K562 (cell line): Measurements from ENCODE around the gene HK2. TPM values are rescaled to one million over a fixed set of nuclear protein-coding genes. Genes with fewer than 3 reads are reported as not detected.

Experiments used
- ATAC-seq: fragments of 200-7000 bp; cut with Tn5 transposase; 3 replicates; pipeline ENCODE4 v1.9.1; 2020; ENCODE audit warnings: moderate library complexity
- BruUV-seq: library from RNA; stranded (reverse); fragments of 400-500 nt; replicated peaks from 2 replicates; lab custom pipeline; 2021; lab: Mats Ljungman, UMichigan
- CTCF ChIA-PET: fragments of 300-600 bp; formaldehyde crosslinking; extraction: SDS; loops from one replicate; lab custom pipeline; 2021; ENCODE audit warnings: low intra/inter-chr PET ratio; lab: Yijun Ruan, JAX
- POLR2A ChIA-PET: fragments of 300-600, 350-650 bp; sonication (Branson Sonifier 250); formaldehyde crosslinking; extraction: SDS; loops from one replicate; lab custom pipeline; 2021; ENCODE audit warnings: antibody characterized with exemption, inconsistent platforms; lab: Yijun Ruan, JAX
- DNase-seq, 4 experiments: peaks; one replicate each; pipeline versions ENCODE4 v3.0.0 to v3.0.0-alpha.2; 2011 to 2018; ENCODE audit warnings: low spot score in 3 of 4, mixed read lengths in 3 of 4; ENCODE audit errors: extremely low read depth in 1 of 4
- FAIRE-seq: peaks from 2 replicates; lab custom pipeline; 2011; peaks lifted over from hg19 to GRCh38; lab: Jason Lieb, UNC
- H2AFZ ChIP-seq: 2 replicates; pipeline ENCODE4 v1.6.0; 2011; ENCODE audit warnings: low read depth, low read length, control low read depth, inconsistent platforms
- H3K27ac ChIP-seq: fragments of 200-600 bp; 3 replicates; pipeline ENCODE4 v1.8.0; 2011; ENCODE audit warnings: low read depth, mild to moderate bottlenecking, control low read depth, inconsistent platforms, low read length, moderate library complexity, mixed read lengths; ENCODE audit errors: extremely low read depth
- H3K27me3 ChIP-seq, 2 experiments: fragments of 300-600 bp in 1 of 2; 2 replicates in 1 of 2; 3 replicates in 1 of 2; pipeline versions ENCODE4 v1.6.0 to v1.8.0; 2011; ENCODE audit warnings: inconsistent platforms in 2 of 2, low read length in 2 of 2, mild to moderate bottlenecking in 1 of 2, mixed read lengths in 1 of 2, moderate library complexity in 1 of 2; ENCODE audit not compliant: control insufficient read depth in 2 of 2, insufficient read depth in 2 of 2
- H3K36me3 ChIP-seq: fragments of 300-600 bp; 3 replicates; pipeline ENCODE4 v1.8.0; 2011; ENCODE audit warnings: mild to moderate bottlenecking, low read length, inconsistent platforms; ENCODE audit not compliant: control insufficient read depth, insufficient read depth
- H3K4me1 ChIP-seq, 2 experiments: fragments of 200-600 bp in 1 of 2; replicated peaks in 1 of 2; 2 replicates in 1 of 2; 3 replicates in 1 of 2; pipeline versions ENCODE4 v1.5.1 to v1.8.0; 2011; ENCODE audit warnings: inconsistent platforms in 2 of 2, low read length in 2 of 2, mild to moderate bottlenecking in 1 of 2, mixed read lengths in 1 of 2, moderate library complexity in 1 of 2; ENCODE audit not compliant: control insufficient read depth in 2 of 2, insufficient read depth in 2 of 2
- H3K4me2 ChIP-seq: 2 replicates; pipeline ENCODE4 v1.6.1; 2011; ENCODE audit warnings: low read length, control low read depth, inconsistent platforms, mixed read lengths; ENCODE audit not compliant: insufficient read depth
- H3K4me3 ChIP-seq: fragments of 200-600 bp; sonication (generic), shearing (Covaris generic); 2 replicates; pipeline ENCODE4 v1.5.1; 2016; ENCODE audit warnings: control low read depth, inconsistent platforms
- H3K79me2 ChIP-seq: fragments of 200-600 bp; 3 replicates; pipeline ENCODE4 v1.8.0; 2011; ENCODE audit warnings: low read length, inconsistent platforms; ENCODE audit not compliant: control insufficient read depth, insufficient read depth
- H3K9ac ChIP-seq, 2 experiments: 2 replicates each; pipeline versions ENCODE4 v1.6.0 to v1.6.1; 2011; ENCODE audit warnings: low read depth in 2 of 2, low read length in 2 of 2, control low read depth in 1 of 2, inconsistent platforms in 1 of 2, mild to moderate bottlenecking in 1 of 2, mixed read lengths in 1 of 2; ENCODE audit not compliant: insufficient read depth in 1 of 2
- H3K9me1 ChIP-seq: one replicate; pipeline ENCODE4 v1.6.0; 2011; ENCODE audit warnings: inconsistent platforms, mild to moderate bottlenecking, low read length, moderate library complexity; ENCODE audit not compliant: control insufficient read depth, insufficient read depth
- H3K9me3 ChIP-seq: replicated peaks from 2 replicates; pipeline ENCODE4 v1.5.1; 2011; ENCODE audit warnings: low read depth, low read length, inconsistent platforms; ENCODE audit not compliant: control insufficient read depth, insufficient read depth
- H4K20me1 ChIP-seq: replicated peaks from 2 replicates; pipeline ENCODE4 v1.6.1; 2011; ENCODE audit warnings: low read length, inconsistent platforms, mixed read lengths; ENCODE audit not compliant: control insufficient read depth, insufficient read depth
- BCOR ChIP-seq: fragments of 450-650 bp; IDR thresholded peaks from 2 replicates; pipeline ENCODE4 v1.6.1; 2016
- CREB1 ChIP-seq, 2 experiments: sonication (generic) in 1 of 2; formaldehyde crosslinking in 1 of 2; IDR thresholded peaks; 2 replicates each; pipeline versions ENCODE4 v1.6.1 to v1.8.0; 2012 to 2022; ENCODE audit warnings: inconsistent platforms in 1 of 2, mild to moderate bottlenecking in 1 of 2, missing genetic modification reagents in 1 of 2, moderate library complexity in 1 of 2
- WGBS: fragments of 100-300 bp; shearing (Covaris generic); methylation state at CpG from one replicate; pipeline ENCODE4 v1.1.6; 2016; ENCODE audit warnings: low coverage, mixed read lengths; ENCODE audit not compliant: insufficient coverage; ENCODE audit errors: missing lambda C conversion rate; 5-methylcytosine and 5-hydroxymethylcytosine counted together
- in situ Hi-C: fragments of 300-500 bp; cut with MboI; formaldehyde crosslinking; loops from 4 replicates; pipeline ENCODE4 v1.15.0; 2018; ENCODE audit warnings: inconsistent platforms, mixed read lengths
- intact Hi-C: fragments of 100-400 bp; cut with micrococcal nuclease; formaldehyde crosslinking; loops from 2 replicates; pipeline ENCODE4 v1.14.2; 2022
- polyA plus RNA-seq, 8 experiments: library from polyadenylated mRNA; depleted of rRNA in 4 of 8; stranded (reverse) in 5 of 8; unstranded in 3 of 8; fragments of >200 nt; fragmentation: Nextera tagmentation in 2 of 8; fragmentation: Illumina TruSeq in 1 of 8; extraction: Ambion mirVana in 2 of 8; extraction: Trizol in 1 of 8; gene quantifications; 2 replicates each; pipeline versions ENCODE4 v1.2.1 to v1.2.3, GENCODE V29; 2011 to 2014; ENCODE audit warnings: inconsistent platforms in 1 of 8, missing spikeins in 1 of 8
- total RNA-seq, 7 experiments: library from RNA; depleted of rRNA in 6 of 7; stranded (reverse); fragments of >200 nt in 6 of 7; fragmentation: Illumina TruSeq in 2 of 7; extraction: Trizol in 2 of 7; gene quantifications; 2 replicates each; pipeline versions ENCODE4 v1.2.1 to v1.2.3, GENCODE V29; 2011 to 2021; ENCODE audit warnings: low replicate concordance in 1 of 7

HK2 gene
- total and polyA plus RNA-seq, 9 of the 15 experiments (the other 6 are each of a cell fraction or from before 2014, with no cell fraction given), result 4.7 to 56.0 (median 19.9) TPM

- peaks cover 50% of the 10 kb centered on the region for H4K20me1 ChIP-seq
- ATAC-seq (no peak), DNase-seq (no peak)
- peaks cover 68% of the 10 kb centered on the region for H3K79me2 ChIP-seq
- CTCF ChIA-PET, result no interaction called here
- no peak overlapping the region for H3K27ac ChIP-seq
- no peak overlapping the region for H3K4me2 ChIP-seq
- in situ Hi-C loops, result no loop called here
- no peak overlapping the region for H3K4me3 ChIP-seq
- BruUV-seq, result no TSS peak
- intact Hi-C loops, result no loop called here
- peaks cover 7 to 18% of the 10 kb centered on the region in 2 experiments; a peak in 4 of 5 replicates for H3K4me1 ChIP-seq
- no peaks in the 10 kb centered on the region for H3K27me3 ChIP-seq
- H2AFZ ChIP-seq, result no peak overlapping the region
- H3K9me1 ChIP-seq, result peaks cover 7% of the 10 kb centered on the region
- no peak overlapping the region for H3K9ac ChIP-seq
- peaks cover 71% of the 10 kb centered on the region for H3K36me3 ChIP-seq
- 73% methylated on average over 12 of the region's 15 CpGs for WGBS
- no peaks in the 10 kb centered on the region for H3K9me3 ChIP-seq
- TF ChIP-seq CREB1 (IDR thresholded peaks at IDR 0.05) (no peak), CREB1 (CRISPR knock-in tag; IDR thresholded peaks at IDR 0.05) (no peak), BCOR (0 out of 2 replicates have a peak, but pooled peaks have one; percentile 17)
- TF ChIP-seq, all 486 proteins: peak for 1
- FAIRE-seq, result no peak
- POLR2A ChIA-PET, result no interaction called here
Observed at GRCh38 chr2:74865770-74866674, 32.1 kb downstream of the HK2 start.
